Measurements from ENCODE around the gene PIPOX. TPM values are rescaled to one million over a fixed set of nuclear protein-coding genes. Genes with fewer than 3 reads are reported as not detected.

The PIPOX gene
- total and polyA plus RNA-seq, 2 of the 13 experiments (the other 11 are each of a cell fraction or from before 2014, with no cell fraction given): 87.3 to 154 TPM

DNA sequence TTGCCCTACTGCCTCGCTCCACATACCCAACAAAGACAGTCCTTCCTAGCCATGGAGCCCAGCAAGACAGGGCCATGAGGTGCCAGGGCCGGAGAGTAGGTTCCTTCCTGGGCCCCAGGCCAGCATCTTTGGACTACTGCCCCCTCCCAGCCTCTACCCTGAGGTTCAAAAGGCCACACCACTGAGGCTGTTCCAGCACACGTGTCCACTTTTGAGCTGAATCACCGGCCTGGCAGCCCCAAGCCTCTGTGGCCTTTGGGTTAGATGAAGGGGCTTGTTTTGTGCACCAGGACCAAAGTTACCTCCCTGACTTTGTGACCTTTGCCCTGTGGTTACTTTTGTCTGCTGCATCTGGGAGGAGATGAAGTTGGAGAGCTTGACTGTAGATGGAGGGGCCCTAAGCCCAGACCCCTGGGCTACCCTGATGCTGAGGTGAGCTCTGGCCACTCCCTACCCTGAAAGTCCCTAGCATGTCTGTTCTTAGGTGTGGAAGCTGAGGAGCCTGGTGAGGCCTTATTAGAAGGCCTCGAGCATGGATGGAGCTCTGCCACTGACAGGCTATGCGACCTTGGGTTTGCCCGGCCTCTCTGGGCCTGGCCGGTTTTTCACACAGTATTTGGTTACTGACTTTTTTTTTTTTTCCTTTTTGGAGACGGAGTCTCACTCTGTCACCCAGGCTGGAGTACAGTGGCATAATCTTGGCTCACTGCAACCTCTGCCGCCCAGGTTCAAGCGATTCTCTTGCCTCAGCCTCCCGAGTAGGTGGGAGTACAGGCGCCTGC lies 49.1 kb upstream of the PIPOX start (continued):
- TF ChIP-seq DPF2 (CRISPR knock-in tag; IDR thresholded peaks at IDR 0.05; ENCODE audit: borderline replicate concordance, low read depth): no peak
- no peak for TF ChIP-seq ZNF451 (CRISPR knock-in tag; IDR thresholded peaks at IDR 0.05)
- TF ChIP-seq ZSCAN12 (CRISPR knock-in tag; IDR thresholded peaks at IDR 0.05): no peak
- 0 out of 2 replicates have a peak, but pooled peaks have one; percentile 30 for TF ChIP-seq MEF2D (CRISPR knock-in tag; IDR thresholded peaks at IDR 0.05)
- TF ChIP-seq SUZ12 (IDR thresholded peaks at IDR 0.05; ENCODE audit: low read depth, low read length): no peak
- TF ChIP-seq ZNF644 (CRISPR knock-in tag; IDR thresholded peaks at IDR 0.05; ENCODE audit: low read depth): no peak
- TF ChIP-seq, protein P1, sequence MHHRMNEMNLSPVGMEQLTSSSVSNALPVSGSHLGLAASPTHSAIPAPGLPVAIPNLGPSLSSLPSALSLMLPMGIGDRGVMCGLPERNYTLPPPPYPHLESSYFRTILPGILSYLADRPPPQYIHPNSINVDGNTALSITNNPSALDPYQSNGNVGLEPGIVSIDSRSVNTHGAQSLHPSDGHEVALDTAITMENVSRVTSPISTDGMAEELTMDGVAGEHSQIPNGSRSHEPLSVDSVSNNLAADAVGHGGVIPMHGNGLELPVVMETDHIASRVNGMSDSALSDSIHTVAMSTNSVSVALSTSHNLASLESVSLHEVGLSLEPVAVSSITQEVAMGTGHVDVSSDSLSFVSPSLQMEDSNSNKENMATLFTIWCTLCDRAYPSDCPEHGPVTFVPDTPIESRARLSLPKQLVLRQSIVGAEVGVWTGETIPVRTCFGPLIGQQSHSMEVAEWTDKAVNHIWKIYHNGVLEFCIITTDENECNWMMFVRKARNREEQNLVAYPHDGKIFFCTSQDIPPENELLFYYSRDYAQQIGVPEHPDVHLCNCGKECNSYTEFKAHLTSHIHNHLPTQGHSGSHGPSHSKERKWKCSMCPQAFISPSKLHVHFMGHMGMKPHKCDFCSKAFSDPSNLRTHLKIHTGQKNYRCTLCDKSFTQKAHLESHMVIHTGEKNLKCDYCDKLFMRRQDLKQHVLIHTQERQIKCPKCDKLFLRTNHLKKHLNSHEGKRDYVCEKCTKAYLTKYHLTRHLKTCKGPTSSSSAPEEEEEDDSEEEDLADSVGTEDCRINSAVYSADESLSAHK (CRISPR knock-in tag; IDR thresholded peaks at IDR 0.05; ENCODE audit: borderline replicate concordance): no peak
- TF ChIP-seq GATA4 (IDR thresholded peaks at IDR 0.05; ENCODE audit: borderline replicate concordance, low read depth): no peak
- TF ChIP-seq, protein P2, sequence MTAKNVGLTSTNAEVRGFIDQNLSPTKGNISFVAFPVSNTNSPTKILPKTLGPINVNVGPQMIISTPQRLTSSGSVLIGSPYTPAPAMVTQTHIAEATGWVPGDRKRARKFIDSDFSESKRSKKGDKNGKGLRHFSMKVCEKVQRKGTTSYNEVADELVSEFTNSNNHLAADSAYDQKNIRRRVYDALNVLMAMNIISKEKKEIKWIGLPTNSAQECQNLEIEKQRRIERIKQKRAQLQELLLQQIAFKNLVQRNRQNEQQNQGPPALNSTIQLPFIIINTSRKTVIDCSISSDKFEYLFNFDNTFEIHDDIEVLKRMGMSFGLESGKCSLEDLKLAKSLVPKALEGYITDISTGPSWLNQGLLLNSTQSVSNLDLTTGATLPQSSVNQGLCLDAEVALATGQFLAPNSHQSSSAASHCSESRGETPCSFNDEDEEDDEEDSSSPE (CRISPR knock-in tag; IDR thresholded peaks at IDR 0.05): no peak
- TF ChIP-seq, protein P3, sequence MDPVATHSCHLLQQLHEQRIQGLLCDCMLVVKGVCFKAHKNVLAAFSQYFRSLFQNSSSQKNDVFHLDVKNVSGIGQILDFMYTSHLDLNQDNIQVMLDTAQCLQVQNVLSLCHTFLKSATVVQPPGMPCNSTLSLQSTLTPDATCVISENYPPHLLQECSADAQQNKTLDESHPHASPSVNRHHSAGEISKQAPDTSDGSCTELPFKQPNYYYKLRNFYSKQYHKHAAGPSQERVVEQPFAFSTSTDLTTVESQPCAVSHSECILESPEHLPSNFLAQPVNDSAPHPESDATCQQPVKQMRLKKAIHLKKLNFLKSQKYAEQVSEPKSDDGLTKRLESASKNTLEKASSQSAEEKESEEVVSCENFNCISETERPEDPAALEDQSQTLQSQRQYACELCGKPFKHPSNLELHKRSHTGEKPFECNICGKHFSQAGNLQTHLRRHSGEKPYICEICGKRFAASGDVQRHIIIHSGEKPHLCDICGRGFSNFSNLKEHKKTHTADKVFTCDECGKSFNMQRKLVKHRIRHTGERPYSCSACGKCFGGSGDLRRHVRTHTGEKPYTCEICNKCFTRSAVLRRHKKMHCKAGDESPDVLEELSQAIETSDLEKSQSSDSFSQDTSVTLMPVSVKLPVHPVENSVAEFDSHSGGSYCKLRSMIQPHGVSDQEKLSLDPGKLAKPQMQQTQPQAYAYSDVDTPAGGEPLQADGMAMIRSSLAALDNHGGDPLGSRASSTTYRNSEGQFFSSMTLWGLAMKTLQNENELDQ (CRISPR knock-in tag; IDR thresholded peaks at IDR 0.05; ENCODE audit: borderline replicate concordance): no peak
- no peak for TF ChIP-seq NCOA5 (CRISPR knock-in tag; IDR thresholded peaks at IDR 0.05)
- no peak for TF ChIP-seq SMAD9 (CRISPR knock-in tag; IDR thresholded peaks at IDR 0.05)
- no peak for TF ChIP-seq ZFP41 (CRISPR knock-in tag; IDR thresholded peaks at IDR 0.05; ENCODE audit: borderline replicate concordance)
- no peak for TF ChIP-seq MAFG (CRISPR knock-in tag; IDR thresholded peaks at IDR 0.05)
- no peak for TF ChIP-seq ZNF263 (CRISPR knock-in tag; IDR thresholded peaks at IDR 0.05)
- no peak for TF ChIP-seq SALL2 (CRISPR knock-in tag; IDR thresholded peaks at IDR 0.05)
- no peak for TF ChIP-seq MIXL1 (CRISPR knock-in tag; IDR thresholded peaks at IDR 0.05)
- TF ChIP-seq HOXA7 (CRISPR knock-in tag; IDR thresholded peaks at IDR 0.05): no peak
- no peak for TF ChIP-seq ZNF3 (CRISPR knock-in tag; IDR thresholded peaks at IDR 0.05)
- no peak; the same call in 1 of the 2 replicates for TF ChIP-seq NR2F6 (IDR thresholded peaks at IDR 0.05)
- 0 out of 2 replicates have a peak, but pooled peaks have one; percentile 37 for TF ChIP-seq NR2F6 (CRISPR knock-in tag; IDR thresholded peaks at IDR 0.05)
- peak; percentile 11; the same call in 1 of the 2 replicates for TF ChIP-seq RXRB (CRISPR knock-in tag; IDR thresholded peaks at IDR 0.05; ENCODE audit: borderline replicate concordance)
- no peak for TF ChIP-seq SMC3 (IDR thresholded peaks at IDR 0.05; ENCODE audit: low read length)
- TF ChIP-seq ZNF564 (CRISPR knock-in tag; IDR thresholded peaks at IDR 0.05): no peak
- no peak for TF ChIP-seq ZNF792 (CRISPR knock-in tag; IDR thresholded peaks at IDR 0.05)
- TF ChIP-seq ZNF777 (CRISPR knock-in tag; IDR thresholded peaks at IDR 0.05): no peak
